Activated T-cell treated with anti-CD3 and anti-CD28 coated beads, Interleukin-2, amount 50 U/mL, for 72 hours (primary cell): ENCODE measurements around the gene GRHPR. TPM values are rescaled to one million over a fixed set of nuclear protein-coding genes. Genes with fewer than 3 reads are reported as not detected.
"Not testable (repeated sequence)": the region's sequence is repeated elsewhere in the genome, so short reads cannot be mapped to it uniquely, and the experiment has no call there.

Experiments used
- ATAC-seq, 2 donors: fragments of 150-1000 bp; cut with Tn5 transposase; replicated peaks in 1 of 2; 2 replicates each; pipeline ENCODE4 v1.10.0; 2021; ENCODE audit warnings: moderate library complexity in 2 of 2, mild to moderate bottlenecking in 1 of 2
- DNase-seq, 2 donors: peaks; one replicate each; pipeline ENCODE4 v3.0.0; 2021 to 2022; ENCODE audit warnings: mixed read lengths in 1 of 2
- H3K27ac Mint-ChIP-seq: one replicate; pipeline ENCODE4 v1.8.0; 2022; ENCODE audit warnings: mild to moderate bottlenecking, moderate library complexity, mixed read lengths
- H3K27me3 Mint-ChIP-seq: one replicate; pipeline ENCODE4 v1.8.0; 2022; ENCODE audit warnings: low read depth, mixed read lengths
- H3K36me3 Mint-ChIP-seq, 2 donors: one replicate each; pipeline ENCODE4 v1.8.0; 2022; ENCODE audit warnings: mixed read lengths in 2 of 2, mild to moderate bottlenecking in 1 of 2; ENCODE audit not compliant: insufficient read depth in 2 of 2
- H3K4me1 Mint-ChIP-seq: one replicate; pipeline ENCODE4 v1.8.0; 2022; ENCODE audit warnings: low read depth, mixed read lengths
- H3K4me3 Mint-ChIP-seq, 2 donors: one replicate each; pipeline ENCODE4 v1.8.0; 2022; ENCODE audit warnings: mild to moderate bottlenecking in 2 of 2, mixed read lengths in 2 of 2, moderate library complexity in 2 of 2
- H3K9me3 Mint-ChIP-seq, 2 donors: one replicate each; pipeline ENCODE4 v1.8.0; 2022; ENCODE audit warnings: mixed read lengths in 2 of 2
- total RNA-seq, 2 donors: library from RNA; stranded (reverse); gene quantifications; one replicate each; pipeline ENCODE4 v1.2.3, GENCODE V29; 2022

The GRHPR gene
- total RNA-seq, 2 donors from 2014 or later: 70.2 to 94.2 TPM

DNA sequence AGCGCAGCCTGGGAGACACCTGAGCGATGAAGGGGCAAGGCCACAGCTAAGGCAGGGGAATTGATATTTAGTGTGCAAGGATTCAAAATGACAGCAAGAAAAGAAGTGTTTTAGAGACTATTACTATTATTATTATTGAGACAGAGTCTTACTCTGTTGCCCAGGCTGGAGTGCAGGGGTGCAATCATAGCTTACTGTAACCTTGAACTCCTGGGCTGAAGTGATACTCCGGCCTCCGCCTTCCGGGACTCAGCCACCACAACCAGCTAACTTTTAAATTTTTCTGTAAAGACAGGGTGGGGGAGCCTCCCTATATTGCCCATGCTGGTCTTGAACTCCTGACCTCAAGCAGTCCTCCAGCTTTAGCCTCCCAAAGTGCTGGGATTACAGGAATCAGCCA, 3.3 kb upstream of the GRHPR start:
- peaks cover 2 to 6% of the 10 kb centered on the region in 2 donors for H3K36me3 Mint-ChIP-seq
- peaks cover 35% of the 10 kb centered on the region for H3K4me1 Mint-ChIP-seq
- no peak for DNase-seq
- peaks cover 4% of the 10 kb centered on the region for H3K27me3 Mint-ChIP-seq
- H3K4me3 Mint-ChIP-seq: no peak overlapping the region
- no peaks in the 10 kb centered on the region for H3K9me3 Mint-ChIP-seq
- ATAC-seq: no peak
- no peak overlapping the region for H3K27ac Mint-ChIP-seq

- no peaks in the 10 kb centered on the region for H3K9me3 Mint-ChIP-seq
- no peak for DNase-seq
- peaks cover 2 to 6% of the 10 kb centered on the region in 2 donors for H3K36me3 Mint-ChIP-seq
- H3K4me1 Mint-ChIP-seq: peaks cover 24% of the 10 kb centered on the region
- no peak for ATAC-seq
- H3K27me3 Mint-ChIP-seq: no peaks in the 10 kb centered on the region
- peak overlapping the region; percentile 19 for H3K27ac Mint-ChIP-seq
- no peak overlapping the region for H3K4me3 Mint-ChIP-seq
Measured at GRCh38 chr9:37420271-37421215, 2.0 kb upstream of the GRHPR start.

DNA sequence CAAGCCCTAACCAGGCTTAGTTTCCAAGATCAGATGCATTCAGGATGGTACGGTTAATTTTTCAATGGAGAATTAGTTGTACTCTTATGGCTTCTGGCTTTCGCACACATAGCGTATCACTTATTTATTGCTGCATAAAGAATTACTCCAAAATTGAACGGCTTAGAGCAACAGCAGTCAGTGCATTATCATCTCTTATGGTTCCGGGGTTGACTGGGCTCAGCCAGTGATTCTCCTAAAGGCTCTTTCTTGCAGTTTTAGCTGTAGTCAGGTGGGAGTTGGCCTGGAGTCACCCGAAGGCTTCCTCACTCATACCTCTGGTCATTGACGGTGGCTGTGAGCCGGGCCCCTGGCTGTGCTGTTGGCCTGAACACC, 595 bp upstream of the GRHPR start:
- peak overlapping the region; percentile 96 for H3K27ac Mint-ChIP-seq
- ATAC-seq (no peak), DNase-seq (no peak)
- peaks cover 2 to 16% of the 10 kb centered on the region in 2 donors for H3K36me3 Mint-ChIP-seq
- no peaks in the 10 kb centered on the region for H3K9me3 Mint-ChIP-seq
- H3K4me3 Mint-ChIP-seq: peak overlapping the region; percentile 90 to 99
- H3K4me1 Mint-ChIP-seq: peaks cover 22% of the 10 kb centered on the region
- H3K27me3 Mint-ChIP-seq: no peaks in the 10 kb centered on the region

DNA sequence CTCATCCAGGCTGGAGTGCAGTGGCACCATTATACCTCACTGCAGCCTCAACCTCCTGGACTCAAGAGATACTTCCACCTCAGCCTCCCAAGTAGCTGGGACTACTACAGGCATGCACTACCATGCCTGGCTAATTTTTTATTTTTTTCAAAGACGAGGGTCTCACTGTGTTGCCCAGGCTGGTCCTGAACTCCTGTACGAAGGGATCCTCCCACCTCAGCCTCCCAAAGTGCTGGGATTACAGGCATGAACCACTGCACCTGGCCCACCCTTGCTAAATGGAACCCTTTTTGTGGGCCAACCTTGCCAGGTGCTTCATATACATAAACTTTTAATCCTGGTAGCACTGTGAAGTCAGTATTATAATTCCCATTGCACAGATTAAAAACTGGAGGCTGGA, 1.0 kb downstream of the GRHPR start:
- Mint-ChIP-seq H3K9me3 (no peaks in the 10 kb centered on the region), H3K27ac (peak overlapping the region; percentile 96), H3K36me3 (peaks cover 2 to 22% of the 10 kb centered on the region in 2 donors), H3K4me3 (peak overlapping the region; percentile 90 to 99), H3K27me3 (no peaks in the 10 kb centered on the region), H3K4me1 (peaks cover 22% of the 10 kb centered on the region)
- DNase-seq: no peak
- ATAC-seq: no peak

DNA sequence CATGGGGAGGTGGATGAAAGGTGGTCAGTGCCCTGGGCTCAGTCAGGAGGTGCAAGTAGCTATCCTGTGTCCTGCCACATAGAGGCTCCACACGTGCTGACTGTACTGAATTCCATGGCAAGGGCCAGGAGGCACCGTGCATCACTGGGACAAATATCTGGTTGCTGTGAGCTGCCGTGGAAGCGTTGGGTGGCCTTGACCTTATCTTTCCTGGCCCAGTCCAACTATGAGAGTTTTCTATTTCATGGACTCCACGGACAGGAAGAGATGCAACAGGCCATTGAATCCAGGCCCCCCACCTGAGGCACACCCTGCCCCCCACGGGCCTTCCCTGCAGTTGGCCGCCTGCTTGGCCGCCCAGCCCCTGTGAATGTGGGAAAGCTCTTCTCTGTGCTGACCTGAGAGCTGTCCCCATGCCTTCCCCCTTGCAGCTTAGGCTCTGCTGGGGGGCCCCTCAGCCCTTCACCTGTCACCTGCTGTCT, 1.7 kb downstream of the GRHPR start:
- ATAC-seq (no peak), DNase-seq (no peak)
- Mint-ChIP-seq H3K4me3 (peak overlapping the region; percentile 90 to 99), H3K27me3 (no peaks in the 10 kb centered on the region), H3K9me3 (no peaks in the 10 kb centered on the region), H3K27ac (no peak overlapping the region), H3K4me1 (peaks cover 22% of the 10 kb centered on the region), H3K36me3 (peaks cover 2 to 22% of the 10 kb centered on the region in 2 donors)

DNA sequence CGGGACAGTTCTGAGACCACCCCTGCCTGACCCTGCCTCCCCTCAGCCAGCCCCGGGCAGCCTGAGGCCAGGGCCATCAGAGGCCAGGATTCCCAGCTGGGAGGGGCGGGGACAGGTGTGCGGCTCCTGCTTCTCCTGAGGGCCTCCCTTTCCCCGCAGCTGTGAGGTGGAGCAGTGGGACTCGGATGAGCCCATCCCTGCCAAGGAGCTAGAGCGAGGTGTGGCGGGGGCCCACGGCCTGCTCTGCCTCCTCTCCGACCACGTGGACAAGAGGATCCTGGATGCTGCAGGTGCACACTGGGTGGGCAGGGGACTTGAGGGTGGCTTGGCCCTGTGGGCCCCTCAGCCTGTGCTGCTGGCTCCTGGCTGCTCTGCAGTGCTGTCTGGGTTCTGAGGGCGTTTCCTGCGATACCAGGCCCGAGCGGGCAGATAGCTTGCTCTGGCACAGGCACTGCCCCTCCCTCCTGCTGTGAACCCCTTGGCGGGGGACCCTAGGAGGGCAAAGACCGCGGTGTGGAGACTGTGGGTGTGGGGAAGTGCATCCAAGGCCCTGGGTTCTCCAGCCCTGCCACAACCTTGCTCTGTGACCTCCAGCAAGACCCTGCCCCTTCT, 2.3 kb downstream of the GRHPR start:
- peaks cover 22% of the 10 kb centered on the region for H3K4me1 Mint-ChIP-seq
- no peak for ATAC-seq
- H3K27me3 Mint-ChIP-seq: no peaks in the 10 kb centered on the region
- no peaks in the 10 kb centered on the region for H3K9me3 Mint-ChIP-seq
- H3K4me3 Mint-ChIP-seq: no peak overlapping the region
- peaks cover 2 to 22% of the 10 kb centered on the region in 2 donors for H3K36me3 Mint-ChIP-seq
- H3K27ac Mint-ChIP-seq: peak overlapping the region; percentile 28
- DNase-seq: no peak

DNA sequence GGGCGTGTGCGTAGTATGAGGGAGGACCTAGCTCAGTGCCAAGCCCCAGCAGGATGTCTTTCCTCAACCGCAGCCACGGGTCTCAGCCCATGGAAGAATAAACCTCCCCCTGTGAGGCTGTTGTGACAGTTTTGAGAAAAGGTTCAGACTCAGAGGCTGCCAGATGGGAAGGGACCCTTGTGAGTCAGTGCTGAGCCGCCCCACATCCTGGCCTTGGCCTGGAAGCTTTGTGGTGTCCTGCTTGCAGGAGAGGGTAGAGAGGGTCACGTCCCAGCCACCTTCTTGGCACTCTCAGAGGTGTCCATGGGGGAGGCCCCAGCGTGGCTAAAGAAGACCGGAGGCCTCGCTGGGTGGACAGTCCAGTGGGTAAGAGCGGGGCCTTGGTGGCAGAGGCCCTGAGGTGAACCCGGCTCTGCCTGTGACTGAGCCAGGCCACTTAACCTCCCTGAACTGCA, 2.8 kb downstream of the GRHPR start:
- no peaks in the 10 kb centered on the region for H3K9me3 Mint-ChIP-seq
- no peaks in the 10 kb centered on the region for H3K27me3 Mint-ChIP-seq
- H3K4me3 Mint-ChIP-seq: no peak overlapping the region
- H3K36me3 Mint-ChIP-seq: peaks cover 2 to 22% of the 10 kb centered on the region in 2 donors
- no peak for DNase-seq
- peak overlapping the region; percentile 28 for H3K27ac Mint-ChIP-seq
- H3K4me1 Mint-ChIP-seq: peaks cover 22% of the 10 kb centered on the region
- ATAC-seq: no peak

DNA sequence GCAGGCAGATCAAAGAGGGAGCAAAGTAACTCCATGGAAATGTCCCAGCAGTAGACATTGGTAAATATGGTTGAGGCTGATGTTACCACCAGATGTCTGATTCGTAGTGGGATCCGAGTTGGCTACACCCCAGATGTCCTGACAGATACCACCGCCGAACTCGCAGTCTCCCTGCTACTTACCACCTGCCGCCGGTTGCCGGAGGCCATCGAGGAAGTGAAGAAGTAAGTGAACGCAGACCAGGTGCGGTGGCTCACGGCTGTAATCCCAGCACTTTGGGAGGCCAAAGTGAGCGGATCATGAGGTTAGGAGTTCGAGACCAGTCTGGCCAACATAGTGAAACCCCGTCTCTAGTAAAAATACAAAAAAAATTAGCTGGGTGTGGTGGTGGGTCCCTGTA, 3.9 kb downstream of the GRHPR start:
- not testable (repeated sequence) for H3K27me3 Mint-ChIP-seq, DNase-seq, H3K27ac Mint-ChIP-seq, H3K4me3 Mint-ChIP-seq, ATAC-seq, H3K9me3 Mint-ChIP-seq
- Mint-ChIP-seq H3K36me3 (peaks cover 2 to 22% of the 10 kb centered on the region in 2 donors), H3K4me1 (peaks cover 22% of the 10 kb centered on the region)

DNA sequence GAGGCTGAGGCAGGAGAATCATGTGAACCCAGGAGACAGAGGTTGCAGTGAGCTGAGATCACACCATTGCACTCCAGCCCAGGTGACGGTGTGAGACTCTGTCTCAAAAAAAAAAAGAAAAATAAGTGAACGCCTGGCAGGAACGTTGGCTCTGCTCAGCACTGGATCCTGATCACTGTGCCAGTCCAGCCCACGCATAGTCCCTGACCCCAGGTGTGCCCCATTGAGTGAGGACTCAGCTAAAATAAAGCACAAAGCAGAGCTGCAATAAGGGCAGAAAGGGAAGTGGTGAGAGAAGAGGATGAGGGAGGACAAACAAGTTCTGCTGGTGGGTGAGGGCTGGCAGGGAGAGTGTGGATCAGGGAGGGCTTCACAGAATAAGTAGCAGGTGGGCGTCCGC, 4.3 kb downstream of the GRHPR start:
- Mint-ChIP-seq H3K4me3 (no peak overlapping the region), H3K9me3 (no peaks in the 10 kb centered on the region), H3K36me3 (peaks cover 2 to 22% of the 10 kb centered on the region in 2 donors), H3K27me3 (no peaks in the 10 kb centered on the region), H3K27ac (no peak overlapping the region), H3K4me1 (peaks cover 19% of the 10 kb centered on the region)
- DNase-seq: no peak
- no peak for ATAC-seq

GRCh38 chr9:37428345-37428744, 5.8 kb downstream of the GRHPR start:
- no peak overlapping the region for H3K4me3 Mint-ChIP-seq
- no peak overlapping the region for H3K27ac Mint-ChIP-seq
- ATAC-seq (no peak), DNase-seq (no peak)
- peaks cover 0 to 16% of the 10 kb centered on the region in 2 donors for H3K36me3 Mint-ChIP-seq
- H3K9me3 Mint-ChIP-seq: no peaks in the 10 kb centered on the region
- H3K4me1 Mint-ChIP-seq: peaks cover 9% of the 10 kb centered on the region
- no peaks in the 10 kb centered on the region for H3K27me3 Mint-ChIP-seq

- Mint-ChIP-seq H3K4me3 (no peak overlapping the region), H3K27me3 (no peaks in the 10 kb centered on the region), H3K36me3 (peaks cover 0 to 16% of the 10 kb centered on the region in 2 donors), H3K27ac (no peak overlapping the region), H3K4me1 (no peaks in the 10 kb centered on the region), H3K9me3 (no peaks in the 10 kb centered on the region)
- ATAC-seq (no peak), DNase-seq (no peak)
Measured at GRCh38 chr9:37429441-37430285, 7.2 kb downstream of the GRHPR start.

DNA sequence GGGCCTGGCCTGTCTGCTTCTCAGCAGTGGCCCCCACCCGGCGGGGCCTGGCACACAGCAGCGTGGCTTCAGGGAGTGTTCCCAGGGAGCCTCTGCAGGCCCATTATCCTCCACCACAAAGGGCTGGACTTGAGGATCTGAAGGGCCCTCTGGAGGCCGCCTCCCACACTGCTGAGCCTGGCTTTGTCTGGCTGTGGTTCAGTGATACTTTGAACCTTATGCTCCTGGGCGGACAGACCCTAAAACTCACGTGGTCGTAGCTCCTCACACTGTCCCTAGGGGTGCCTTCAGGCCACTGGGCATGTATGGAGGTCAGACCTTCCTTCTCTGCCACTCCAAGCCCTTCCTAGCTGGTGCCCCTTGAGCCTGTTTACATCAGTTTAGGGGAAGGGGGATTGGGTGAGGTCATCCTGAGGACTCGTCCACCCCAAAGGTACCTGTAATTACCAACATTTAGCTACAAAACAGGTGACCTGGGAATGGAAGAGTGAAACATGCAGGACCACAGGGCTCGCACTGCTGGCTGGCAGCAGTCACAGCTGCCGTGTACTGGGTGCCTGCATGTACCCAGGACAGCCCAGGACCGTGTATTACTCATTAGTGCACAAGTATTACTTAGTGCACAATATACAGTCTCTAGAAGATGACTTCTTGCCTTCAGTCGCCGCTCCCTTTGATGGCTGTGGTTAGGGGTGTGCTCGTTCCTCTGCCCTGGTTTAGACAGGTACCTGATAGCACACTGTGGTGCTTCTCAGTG, 8.5 kb downstream of the GRHPR start:
- H3K27ac Mint-ChIP-seq: no peak overlapping the region
- H3K4me3 Mint-ChIP-seq: no peak overlapping the region
- H3K27me3 Mint-ChIP-seq: no peaks in the 10 kb centered on the region
- peaks cover 0 to 13% of the 10 kb centered on the region in 2 donors for H3K36me3 Mint-ChIP-seq
- no peaks in the 10 kb centered on the region for H3K4me1 Mint-ChIP-seq
- no peaks in the 10 kb centered on the region for H3K9me3 Mint-ChIP-seq
- ATAC-seq (peak in 1 of 2 donors; percentile 6), DNase-seq (no peak)
